Peyer's patch (tissue), 4 donors: ENCODE results near the gene AUTS2.

Experiments
- POLR2A ChIP-seq, 2 donors: fragments of 450-650 bp; IDR thresholded peaks; one replicate each; pipeline ENCODE4 v1.5.1; 2017; ENCODE audit warnings: antibody characterized with exemption in 2 of 2, mild to moderate bottlenecking in 2 of 2, moderate library complexity in 2 of 2
- TF ChIP-seq, protein P1 (sequence below), 6 experiments: fragments of 450-650 bp in 4 of 6; fragments of 200-600 bp in 2 of 6; sonication (generic) in 1 of 6; IDR thresholded peaks; one replicate each; pipeline ENCODE4 v1.5.1; 2017 to 2019; ENCODE audit warnings: antibody characterized with exemption in 6 of 6, mild to moderate bottlenecking in 3 of 6, moderate library complexity in 1 of 6

DNA sequence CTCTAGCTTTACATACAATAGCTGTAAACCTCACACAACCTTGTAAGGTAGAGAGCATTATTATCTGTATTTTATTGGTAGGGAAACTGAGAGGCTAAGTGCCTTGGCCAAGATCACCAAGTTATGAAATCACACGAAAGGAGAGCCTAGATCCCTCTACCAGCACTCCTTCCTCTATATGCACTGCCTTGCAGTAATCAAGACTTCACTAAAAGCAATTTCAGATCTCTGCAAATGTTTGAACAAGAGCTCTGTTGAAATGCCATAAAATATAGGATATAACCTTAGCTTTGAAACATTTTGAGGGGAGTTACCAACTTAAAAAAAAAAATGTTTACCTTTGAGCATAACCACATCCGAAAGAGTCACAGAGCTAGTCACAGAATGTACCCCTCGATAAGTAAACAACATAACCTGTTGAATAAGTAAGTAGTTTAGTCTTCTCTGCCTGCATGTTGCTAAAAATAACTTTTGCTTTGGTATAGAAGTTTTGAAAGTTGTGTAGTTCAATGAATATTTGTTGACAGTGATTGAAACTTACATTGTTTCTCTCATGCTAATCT, 709.4 kb downstream of the AUTS2 start:
- TF ChIP-seq, protein P1, sequence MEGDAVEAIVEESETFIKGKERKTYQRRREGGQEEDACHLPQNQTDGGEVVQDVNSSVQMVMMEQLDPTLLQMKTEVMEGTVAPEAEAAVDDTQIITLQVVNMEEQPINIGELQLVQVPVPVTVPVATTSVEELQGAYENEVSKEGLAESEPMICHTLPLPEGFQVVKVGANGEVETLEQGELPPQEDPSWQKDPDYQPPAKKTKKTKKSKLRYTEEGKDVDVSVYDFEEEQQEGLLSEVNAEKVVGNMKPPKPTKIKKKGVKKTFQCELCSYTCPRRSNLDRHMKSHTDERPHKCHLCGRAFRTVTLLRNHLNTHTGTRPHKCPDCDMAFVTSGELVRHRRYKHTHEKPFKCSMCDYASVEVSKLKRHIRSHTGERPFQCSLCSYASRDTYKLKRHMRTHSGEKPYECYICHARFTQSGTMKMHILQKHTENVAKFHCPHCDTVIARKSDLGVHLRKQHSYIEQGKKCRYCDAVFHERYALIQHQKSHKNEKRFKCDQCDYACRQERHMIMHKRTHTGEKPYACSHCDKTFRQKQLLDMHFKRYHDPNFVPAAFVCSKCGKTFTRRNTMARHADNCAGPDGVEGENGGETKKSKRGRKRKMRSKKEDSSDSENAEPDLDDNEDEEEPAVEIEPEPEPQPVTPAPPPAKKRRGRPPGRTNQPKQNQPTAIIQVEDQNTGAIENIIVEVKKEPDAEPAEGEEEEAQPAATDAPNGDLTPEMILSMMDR (IDR thresholded peaks at IDR 0.05), result no peak
- TF ChIP-seq POLR2A (IDR thresholded peaks at IDR 0.05), result no peak
